Mucosa of stomach (tissue), 1 donor: Measurements from ENCODE around the gene MEOX1.

Experiments used
- H3K27me3 ChIP-seq: one replicate; pipeline ENCODE4 v1.7.0; 2013; ENCODE audit warnings: mild to moderate bottlenecking, low read length; ENCODE audit not compliant: control insufficient read depth, insufficient read depth
- H3K36me3 ChIP-seq: one replicate; pipeline ENCODE4 v1.7.0; 2013; ENCODE audit warnings: low read length; ENCODE audit not compliant: control insufficient read depth, insufficient read depth
- H3K4me1 ChIP-seq: one replicate; pipeline ENCODE4 v1.7.0; 2013; ENCODE audit warnings: mild to moderate bottlenecking, low read length; ENCODE audit not compliant: control insufficient read depth, insufficient read depth
- H3K4me3 ChIP-seq: one replicate; pipeline ENCODE4 v1.7.0; 2013; ENCODE audit warnings: low read length
- H3K9ac ChIP-seq: one replicate; pipeline ENCODE4 v1.7.0; 2013; ENCODE audit warnings: mild to moderate bottlenecking, low read length, moderate library complexity
- H3K9me3 ChIP-seq: one replicate; pipeline ENCODE4 v1.7.0; 2013; ENCODE audit warnings: mild to moderate bottlenecking, low read length, moderate library complexity; ENCODE audit not compliant: control insufficient read depth
- donor health status: Pancreatic carcinoma.

Gene MEOX1

DNA sequence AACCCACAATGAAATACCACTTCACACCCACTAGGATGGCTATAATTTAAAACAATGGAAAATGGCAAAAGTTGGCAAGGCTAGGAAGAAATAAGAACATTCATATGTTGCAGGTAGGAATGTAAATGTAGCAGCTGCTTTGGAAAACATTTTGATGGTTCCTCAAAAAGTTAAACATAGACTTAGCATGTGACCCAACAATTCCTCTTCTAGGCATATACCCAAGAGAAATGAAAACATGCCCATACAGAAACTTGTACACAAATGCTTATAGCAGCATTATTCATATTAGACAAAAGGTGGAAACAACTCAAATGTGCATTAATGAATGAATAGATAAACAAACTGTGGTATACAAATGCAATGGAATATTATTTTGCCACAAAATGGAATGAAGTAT, 36.1 kb downstream of the MEOX1 start:
- no peaks in the 10 kb centered on the region for H3K27me3 ChIP-seq
- no peaks in the 10 kb centered on the region for H3K9me3 ChIP-seq
- no peaks in the 10 kb centered on the region for H3K36me3 ChIP-seq
- H3K9ac ChIP-seq = no peak overlapping the region
- no peak overlapping the region for H3K4me3 ChIP-seq
- H3K4me1 ChIP-seq = no peaks in the 10 kb centered on the region

DNA sequence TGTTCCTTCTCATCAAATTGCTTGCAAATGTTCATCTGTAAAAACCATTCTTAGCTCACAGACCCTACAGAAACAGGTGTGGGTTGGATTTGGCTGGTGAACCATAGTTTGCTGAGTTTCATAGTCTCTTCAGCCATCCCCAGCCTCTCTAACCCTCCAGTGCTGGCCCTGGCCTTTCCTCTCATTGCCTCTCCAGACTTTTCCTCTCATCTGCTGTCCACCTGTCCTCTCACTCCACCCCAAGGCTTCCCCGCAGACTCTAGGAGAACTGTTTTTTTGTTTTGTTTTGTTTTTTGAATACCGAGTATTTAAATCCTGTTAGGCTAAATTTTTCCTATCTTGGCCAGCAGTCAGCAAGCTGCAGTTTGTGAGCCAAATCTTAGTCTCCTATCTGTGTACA, 41.1 kb downstream of the MEOX1 start:
- Histone ChIP-seq H3K9ac (no peak overlapping the region), H3K4me3 (no peak overlapping the region), H3K9me3 (no peaks in the 10 kb centered on the region), H3K4me1 (no peaks in the 10 kb centered on the region), H3K36me3 (no peaks in the 10 kb centered on the region), H3K27me3 (no peaks in the 10 kb centered on the region)

DNA sequence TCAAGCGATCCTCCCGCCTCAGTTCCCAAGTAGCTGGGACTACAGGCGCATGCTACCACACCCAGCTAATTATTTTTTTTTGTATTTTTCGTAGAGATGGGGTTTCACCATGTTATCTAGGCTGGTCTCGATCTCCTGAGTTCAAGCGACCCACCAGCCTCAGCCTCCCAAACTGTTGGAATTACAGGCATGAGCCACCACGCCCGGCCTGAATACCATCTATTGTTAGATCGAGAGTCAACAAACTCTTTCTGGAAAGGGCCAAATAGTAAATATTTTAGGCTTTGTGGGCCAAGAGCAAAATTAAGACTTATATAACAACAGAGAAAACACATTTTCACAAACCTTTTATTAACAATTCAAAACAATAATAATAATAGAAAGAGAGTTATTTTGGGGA, 41.6 kb downstream of the MEOX1 start:
- Histone ChIP-seq H3K9me3 (no peaks in the 10 kb centered on the region), H3K4me1 (no peaks in the 10 kb centered on the region), H3K36me3 (no peaks in the 10 kb centered on the region), H3K9ac (no peak overlapping the region), H3K4me3 (no peak overlapping the region), H3K27me3 (no peaks in the 10 kb centered on the region)

DNA sequence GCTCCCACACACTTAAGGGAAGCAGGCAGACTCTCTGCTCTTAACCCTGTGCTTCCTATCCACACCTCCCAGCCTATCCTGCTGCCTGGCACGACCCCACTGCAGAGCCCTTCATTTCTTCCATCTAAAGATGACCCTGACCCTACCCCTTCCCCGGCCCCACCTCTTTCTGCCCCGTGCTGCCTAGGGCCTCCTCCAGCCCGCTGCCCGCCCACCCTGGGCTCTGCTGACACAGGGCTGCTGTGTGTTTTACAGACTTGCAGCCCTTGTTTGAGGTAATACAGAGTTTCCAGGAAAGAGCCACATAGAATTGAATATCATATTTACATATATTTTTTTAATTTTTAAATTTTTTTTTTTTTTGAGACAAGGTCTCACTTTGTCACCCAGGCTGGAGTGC, 42.0 kb downstream of the MEOX1 start:
- Histone ChIP-seq H3K4me1 (no peaks in the 10 kb centered on the region), H3K4me3 (no peak overlapping the region), H3K27me3 (no peaks in the 10 kb centered on the region), H3K36me3 (no peaks in the 10 kb centered on the region), H3K9me3 (no peaks in the 10 kb centered on the region), H3K9ac (no peak overlapping the region)

DNA sequence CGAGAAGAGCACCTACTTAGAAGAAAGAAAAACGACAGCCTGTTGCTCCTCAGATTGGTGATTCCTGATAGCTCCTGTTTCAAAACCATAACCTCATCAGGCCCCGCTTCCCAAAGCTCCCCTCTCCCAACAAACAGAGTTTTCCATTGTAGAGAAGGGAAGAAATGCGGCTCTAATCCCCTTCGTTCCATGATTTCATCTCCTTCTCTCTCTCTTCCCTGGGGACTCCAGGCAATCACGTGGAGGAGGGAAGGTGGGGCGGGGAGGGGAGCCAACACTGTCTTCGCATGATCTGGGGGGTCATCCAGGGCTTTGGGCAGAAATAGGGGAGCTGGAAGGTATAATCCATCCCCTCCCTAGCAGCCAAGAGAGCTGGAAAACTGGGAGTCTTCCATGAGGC, 43.4 kb downstream of the MEOX1 start:
- no peaks in the 10 kb centered on the region for H3K36me3 ChIP-seq
- H3K9ac ChIP-seq = no peak overlapping the region
- no peaks in the 10 kb centered on the region for H3K9me3 ChIP-seq
- no peaks in the 10 kb centered on the region for H3K27me3 ChIP-seq
- H3K4me1 ChIP-seq = no peaks in the 10 kb centered on the region
- H3K4me3 ChIP-seq = no peak overlapping the region

DNA sequence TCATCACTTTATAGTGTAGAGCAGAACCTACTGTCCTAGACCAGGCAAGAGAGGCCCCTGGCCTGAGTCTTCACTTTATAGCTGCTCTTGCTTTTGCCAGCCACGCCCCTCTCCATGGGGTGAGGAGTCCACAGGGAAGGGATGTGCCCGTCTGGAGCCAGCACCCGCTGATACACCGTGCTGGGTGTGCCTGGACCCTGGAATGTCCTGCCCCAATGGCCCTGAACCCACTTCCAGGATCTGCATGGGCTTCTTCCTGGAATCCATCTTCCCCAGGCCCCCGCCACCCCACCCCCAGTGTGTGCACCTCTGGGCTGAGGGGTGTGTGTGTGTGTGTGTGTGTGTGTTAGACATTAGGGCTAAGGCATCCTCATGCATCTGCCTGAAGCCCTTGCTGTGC, 44.9 kb downstream of the MEOX1 start:
- Histone ChIP-seq H3K4me1 (no peaks in the 10 kb centered on the region), H3K4me3 (no peak overlapping the region), H3K36me3 (no peaks in the 10 kb centered on the region), H3K27me3 (no peaks in the 10 kb centered on the region), H3K9ac (no peak overlapping the region), H3K9me3 (no peaks in the 10 kb centered on the region)

DNA sequence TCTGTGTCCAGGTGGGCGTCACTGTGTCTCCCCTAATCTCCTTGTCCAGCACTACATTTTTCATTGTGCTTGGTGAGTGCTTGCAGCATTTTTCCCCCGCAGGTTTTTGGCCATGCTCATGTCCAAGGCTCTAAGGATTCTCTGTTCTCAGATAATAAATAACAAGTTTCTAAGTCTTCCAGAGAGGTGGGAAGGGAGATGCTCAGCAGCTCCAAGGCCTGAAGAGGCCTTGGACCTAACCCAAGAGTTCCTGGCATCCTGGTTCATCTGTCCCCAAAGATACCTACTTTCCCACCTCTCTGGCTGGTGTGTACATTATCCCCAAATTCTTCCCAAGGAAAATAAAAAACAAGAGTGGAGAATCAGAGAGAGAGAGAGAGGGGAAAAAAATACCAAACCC, 45.3 kb downstream of the MEOX1 start:
- H3K9ac ChIP-seq = no peak overlapping the region
- no peaks in the 10 kb centered on the region for H3K4me1 ChIP-seq
- H3K9me3 ChIP-seq = no peaks in the 10 kb centered on the region
- H3K27me3 ChIP-seq = no peaks in the 10 kb centered on the region
- no peak overlapping the region for H3K4me3 ChIP-seq
- H3K36me3 ChIP-seq = no peaks in the 10 kb centered on the region

DNA sequence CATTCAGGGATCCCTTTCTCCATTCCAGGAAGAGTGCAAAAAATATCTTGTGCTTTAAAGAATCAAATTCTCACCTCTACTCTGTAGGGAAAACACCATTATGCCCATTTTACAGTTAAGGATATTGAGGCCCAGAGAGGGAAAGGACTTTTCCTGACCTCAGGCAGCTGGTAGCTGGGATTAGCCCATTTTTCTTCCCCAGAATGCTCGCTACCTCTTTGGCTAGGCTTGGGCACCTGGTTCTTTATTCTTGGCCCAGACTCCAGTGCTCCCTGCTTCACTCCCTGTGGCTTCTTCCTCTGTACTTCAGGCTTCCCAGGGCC, 45.7 kb downstream of the MEOX1 start:
- no peaks in the 10 kb centered on the region for H3K27me3 ChIP-seq
- H3K36me3 ChIP-seq = no peaks in the 10 kb centered on the region
- no peak overlapping the region for H3K4me3 ChIP-seq
- H3K9me3 ChIP-seq = no peaks in the 10 kb centered on the region
- H3K9ac ChIP-seq = no peak overlapping the region
- no peaks in the 10 kb centered on the region for H3K4me1 ChIP-seq

DNA sequence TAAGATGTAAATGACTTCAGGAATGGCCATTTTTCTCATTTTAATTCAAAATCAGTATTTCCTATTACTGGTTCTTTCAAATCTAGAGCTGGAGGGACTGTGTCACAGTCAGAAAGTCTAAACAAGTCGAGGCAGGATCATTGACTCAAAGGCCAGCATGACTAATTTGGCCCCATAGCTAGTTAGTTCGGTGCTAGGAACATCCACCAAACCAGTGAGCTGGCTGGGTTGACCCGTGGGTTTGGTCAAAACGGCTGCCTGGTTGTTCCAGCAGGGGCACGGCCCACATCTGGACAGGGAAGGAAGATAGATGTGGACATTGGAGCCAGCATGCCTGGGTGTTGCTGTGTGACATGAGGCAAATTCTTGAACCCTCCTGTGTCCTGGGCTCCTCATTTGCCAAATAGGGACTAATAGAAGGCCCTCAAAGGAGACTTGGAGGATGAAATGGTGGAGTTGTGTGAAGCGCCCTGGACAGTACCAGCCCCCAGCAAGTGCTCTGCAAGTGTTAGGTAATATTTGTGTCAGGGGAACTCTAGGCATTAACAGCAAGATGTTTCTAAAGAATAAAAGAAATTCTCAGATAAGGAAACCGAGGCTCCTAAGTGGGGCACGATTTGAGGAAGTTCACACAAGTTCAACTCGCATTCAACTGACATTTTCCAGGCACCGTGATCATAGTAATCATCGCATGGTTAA, 46.2 kb downstream of the MEOX1 start:
- no peak overlapping the region for H3K4me3 ChIP-seq
- no peaks in the 10 kb centered on the region for H3K36me3 ChIP-seq
- no peaks in the 10 kb centered on the region for H3K9me3 ChIP-seq
- H3K9ac ChIP-seq = no peak overlapping the region
- no peaks in the 10 kb centered on the region for H3K4me1 ChIP-seq
- H3K27me3 ChIP-seq = no peaks in the 10 kb centered on the region

DNA sequence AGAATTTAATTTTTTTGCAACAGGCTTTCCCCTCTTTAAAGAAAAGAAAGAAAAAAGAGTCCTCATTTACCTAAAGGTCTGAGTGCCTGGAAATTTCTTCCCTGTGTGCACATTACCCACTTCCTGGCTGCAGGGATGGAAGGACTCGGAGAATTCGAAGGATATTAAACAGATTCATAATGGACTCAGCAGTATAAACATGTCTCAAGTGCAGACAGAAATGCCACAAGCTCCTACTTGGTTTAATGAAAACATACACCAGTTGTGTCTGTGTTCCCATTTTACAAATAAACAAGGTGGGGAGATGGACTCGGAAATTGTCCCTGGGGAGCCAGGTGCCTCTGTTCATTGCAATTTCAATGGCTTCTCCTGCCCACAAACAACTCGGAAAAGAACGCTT, 47.2 kb downstream of the MEOX1 start:
- Histone ChIP-seq H3K27me3 (no peaks in the 10 kb centered on the region), H3K36me3 (no peaks in the 10 kb centered on the region)

DNA sequence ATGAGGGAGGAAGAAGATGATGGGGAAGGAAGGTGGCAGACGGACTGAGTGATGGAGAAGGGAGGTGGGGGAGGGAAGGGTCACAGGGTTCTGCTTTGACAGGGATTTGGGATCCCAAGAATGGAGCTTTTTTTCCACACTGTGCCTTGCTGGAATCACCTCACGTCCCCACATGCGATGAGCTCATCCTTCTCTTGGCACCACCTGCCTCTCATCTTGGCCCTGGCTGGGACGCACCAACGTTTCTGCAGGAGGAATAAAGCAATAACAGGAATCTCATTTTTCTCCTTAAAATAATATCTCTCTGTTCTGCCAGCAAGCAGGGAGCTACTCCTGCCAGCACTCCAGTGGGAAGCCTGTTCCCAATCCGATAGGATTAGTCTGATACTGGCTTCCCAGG, 47.8 kb downstream of the MEOX1 start:
- H3K36me3 ChIP-seq = no peaks in the 10 kb centered on the region
- no peaks in the 10 kb centered on the region for H3K4me1 ChIP-seq
- H3K9ac ChIP-seq = no peak overlapping the region
- H3K9me3 ChIP-seq = no peaks in the 10 kb centered on the region
- H3K27me3 ChIP-seq = no peaks in the 10 kb centered on the region
- H3K4me3 ChIP-seq = no peak overlapping the region

More for the DNA sequence above, 47.2 kb downstream of the MEOX1 start:
- H3K4me1 ChIP-seq = no peaks in the 10 kb centered on the region
- no peak overlapping the region for H3K9ac ChIP-seq
- H3K9me3 ChIP-seq = no peaks in the 10 kb centered on the region
- no peak overlapping the region for H3K4me3 ChIP-seq

DNA sequence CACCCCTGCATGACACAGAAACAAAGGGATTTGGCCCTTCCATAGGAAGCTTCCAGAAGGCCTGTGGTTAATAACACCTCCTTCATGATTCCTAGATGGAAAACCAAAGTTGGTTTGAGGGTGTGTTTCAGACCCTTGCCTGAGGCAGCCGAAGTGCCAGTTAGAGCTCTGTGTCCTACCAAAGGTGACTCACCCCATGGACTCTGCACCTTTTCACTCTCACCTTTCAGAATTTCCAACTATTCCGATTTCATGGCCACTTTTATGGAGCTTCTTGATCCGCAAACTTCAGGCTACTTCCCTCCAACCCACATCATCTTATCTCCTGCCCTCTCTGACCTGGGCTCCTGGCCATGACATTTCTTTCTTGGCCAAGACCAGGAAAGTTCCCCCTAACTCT, 49.2 kb downstream of the MEOX1 start:
- Histone ChIP-seq H3K27me3 (no peaks in the 10 kb centered on the region), H3K9ac (no peak overlapping the region), H3K9me3 (no peaks in the 10 kb centered on the region), H3K4me1 (no peaks in the 10 kb centered on the region), H3K36me3 (no peaks in the 10 kb centered on the region), H3K4me3 (no peak overlapping the region)
